ENCODE measurements around the gene LPP.

LPP gene

GRCh38 chr3:188392076-188392475 is 238.1 kb downstream of the LPP start:
- no peak for DNase-seq (ENCODE audit: low read depth in 2 of 2, low spot score in 1 of 2)

GRCh38 chr3:188394623-188395022 is 240.7 kb downstream of the LPP start:
- DNase-seq (ENCODE audit: low read depth in 2 of 2, low spot score in 1 of 2): no peak

- no peak for DNase-seq (ENCODE audit: low read depth in 2 of 2, low spot score in 1 of 2)
These were observed 242.3 kb downstream of the LPP start for GRCh38 chr3:188396251-188396650.

- DNase-seq (ENCODE audit: low read depth in 2 of 2, low spot score in 1 of 2): no peak
These were observed 242.9 kb downstream of the LPP start for GRCh38 chr3:188396900-188397299.

DNA sequence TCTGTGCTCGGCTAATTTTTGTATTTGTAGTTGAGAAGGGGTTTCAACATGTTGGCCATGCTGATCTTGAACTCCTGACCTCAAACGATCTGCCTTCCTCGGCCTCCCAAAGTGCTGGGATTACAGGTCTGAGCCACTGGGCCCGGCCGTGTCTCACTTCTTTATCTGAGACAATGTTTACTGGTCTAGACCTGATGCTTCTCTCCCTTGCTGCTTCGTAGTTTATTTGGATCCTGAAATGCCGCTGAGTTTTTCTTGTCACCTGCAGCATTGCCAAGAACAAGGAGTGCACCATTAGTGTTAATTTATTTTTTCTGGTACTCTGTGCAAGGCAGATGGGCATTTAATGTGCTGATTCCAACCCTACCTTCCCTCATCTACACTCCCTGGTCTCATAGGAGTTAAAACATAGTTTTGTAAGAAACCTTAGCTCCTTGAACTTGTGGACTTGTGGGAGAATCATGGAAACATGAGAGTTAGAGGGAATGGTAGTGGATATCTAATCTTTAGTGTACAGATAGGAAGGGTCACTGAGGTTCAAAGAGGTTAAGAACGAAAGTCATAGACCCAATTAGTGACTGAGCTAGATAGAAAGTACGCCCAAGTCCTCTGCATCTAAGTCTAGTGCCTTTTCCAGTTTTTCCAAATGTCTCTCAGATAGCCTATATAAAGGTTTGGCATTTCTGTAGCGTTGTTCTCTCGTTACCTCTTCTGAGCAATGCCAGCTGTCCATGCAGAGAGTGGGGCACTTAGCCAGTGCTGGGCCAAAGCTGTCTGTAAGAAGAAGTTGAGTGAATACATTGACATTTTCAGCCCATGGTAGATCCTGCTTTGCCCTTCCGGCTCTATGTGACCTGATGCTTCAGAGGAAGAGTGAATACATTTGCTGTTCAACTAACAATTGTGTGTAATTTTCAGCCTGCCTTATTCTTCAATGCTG is 244.1 kb downstream of the LPP start:
- DNase-seq (ENCODE audit: low read depth in 2 of 2, low spot score in 1 of 2): no peak

DNA sequence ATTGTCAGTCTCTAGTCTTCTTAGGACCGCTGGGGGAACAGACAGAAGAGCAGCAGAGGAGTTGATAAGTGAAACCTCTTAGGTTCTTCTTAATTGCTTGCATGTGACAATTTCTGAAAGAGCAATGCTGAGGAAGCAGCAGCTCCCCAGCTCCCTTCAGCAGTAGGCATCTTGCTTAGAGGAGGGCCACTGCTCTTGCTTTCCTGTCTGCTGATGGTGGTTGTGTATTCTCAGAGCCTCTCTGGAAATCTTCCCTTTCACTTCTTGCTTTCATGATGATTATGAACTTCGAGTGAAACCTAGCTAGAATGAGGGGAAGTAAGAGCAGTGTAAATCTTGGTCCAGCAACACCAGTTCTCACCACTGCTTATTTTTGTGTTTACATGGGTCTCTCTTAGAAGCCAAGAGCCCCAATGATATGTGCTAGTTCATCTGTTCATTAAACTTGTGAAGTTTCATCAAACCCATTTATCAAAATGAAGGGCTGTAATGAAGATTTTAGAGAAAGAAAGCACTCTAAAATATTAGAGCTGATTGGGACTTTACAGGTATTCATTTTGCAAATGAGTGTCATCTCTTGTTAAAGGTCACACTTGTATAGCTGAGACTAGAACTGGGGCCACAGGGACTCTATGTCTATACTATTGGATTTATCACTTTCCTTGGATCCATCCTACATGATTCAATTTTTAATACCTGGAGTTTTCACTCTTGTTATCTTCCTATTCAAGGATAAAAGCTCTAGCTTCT is 246.7 kb downstream of the LPP start:
- no peak for DNase-seq (ENCODE audit: low read depth in 2 of 2, low spot score in 1 of 2)

GRCh38 chr3:188401244-188401993 is 247.5 kb downstream of the LPP start:
- DNase-seq (ENCODE audit: low read depth in 2 of 2, low spot score in 1 of 2): no peak

DNA sequence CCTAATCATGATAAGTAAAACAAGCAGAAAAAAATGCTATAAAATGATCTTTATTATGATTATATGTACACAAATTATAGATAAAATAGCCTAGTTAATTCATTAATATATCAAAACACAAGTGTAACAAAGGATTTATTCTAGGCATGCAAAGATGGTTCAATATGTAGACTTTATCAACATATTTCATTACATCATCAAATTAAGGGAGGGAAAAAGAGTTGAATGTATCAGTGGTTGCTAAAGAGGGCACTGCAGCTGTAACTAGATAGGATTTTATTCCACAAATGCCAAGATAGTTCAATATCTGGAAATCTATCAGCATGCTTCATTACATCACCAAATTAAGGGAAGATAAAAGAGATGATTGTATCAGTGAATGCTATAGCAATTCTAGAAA is 248.3 kb downstream of the LPP start:
- DNase-seq (ENCODE audit: low read depth in 2 of 2, low spot score in 1 of 2): no peak

- DNase-seq (ENCODE audit: low read depth in 2 of 2, low spot score in 1 of 2): no peak
These were observed 249.4 kb downstream of the LPP start for GRCh38 chr3:188403404-188403803.

GRCh38 chr3:188404124-188404523 is 250.2 kb downstream of the LPP start:
- DNase-seq (ENCODE audit: low read depth in 2 of 2, low spot score in 1 of 2): no peak

DNA sequence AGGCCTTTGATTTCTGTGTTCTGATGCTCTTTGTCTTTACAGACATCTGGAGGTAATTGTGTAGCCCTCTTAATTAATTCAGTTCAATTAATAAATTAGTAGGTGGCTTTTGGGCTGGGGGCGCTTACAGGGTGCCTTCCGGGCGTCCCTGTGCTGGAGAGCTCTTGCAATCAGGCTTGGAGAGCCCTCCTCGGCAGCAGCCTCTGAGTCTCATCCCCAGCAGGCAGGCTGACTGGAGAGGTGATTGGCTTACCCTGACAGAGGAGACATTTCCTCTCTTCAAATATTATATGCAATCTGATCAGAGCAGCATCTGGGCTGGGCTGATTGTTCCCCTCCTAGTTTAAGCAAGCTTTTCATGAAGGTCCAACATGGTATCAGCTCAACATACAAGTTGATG is 250.7 kb downstream of the LPP start:
- no peak for DNase-seq (ENCODE audit: low read depth in 2 of 2, low spot score in 1 of 2)

DNA sequence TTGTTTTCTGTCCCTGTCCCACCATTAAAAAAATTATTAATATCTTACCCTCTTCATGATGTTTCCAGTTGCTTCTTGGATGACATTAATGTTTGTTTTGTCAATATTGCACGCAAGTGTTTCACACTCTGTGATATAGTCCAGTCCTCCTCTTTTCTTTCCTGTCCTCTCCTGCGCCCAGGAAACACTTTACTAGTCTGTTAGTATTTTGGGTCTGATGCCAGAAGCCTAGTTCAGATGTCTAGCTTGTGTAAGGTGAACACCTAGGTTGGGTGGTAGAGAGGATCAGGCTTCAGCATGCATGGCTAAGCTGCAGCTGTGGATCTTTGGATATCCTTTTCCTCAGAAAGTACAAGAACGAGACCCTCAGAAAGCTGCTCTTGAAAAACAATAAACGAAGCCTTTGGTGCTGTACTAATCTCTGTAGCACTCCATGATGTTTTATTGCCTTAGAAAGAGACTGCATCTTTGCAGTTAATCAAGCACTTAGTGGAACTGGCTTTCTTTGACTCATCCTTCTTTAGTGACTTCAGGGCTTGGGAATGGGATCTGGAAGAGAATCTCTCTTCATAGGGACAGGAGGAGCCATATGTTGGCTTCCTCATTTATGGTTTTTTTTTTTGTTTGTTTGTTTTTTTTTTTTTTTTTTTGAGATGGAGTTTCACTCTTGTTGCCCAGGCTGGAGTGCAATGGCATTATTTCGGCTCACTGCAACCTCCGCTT is 253.4 kb downstream of the LPP start:
- DNase-seq (ENCODE audit: low read depth in 2 of 2, low spot score in 1 of 2): no peak

DNA sequence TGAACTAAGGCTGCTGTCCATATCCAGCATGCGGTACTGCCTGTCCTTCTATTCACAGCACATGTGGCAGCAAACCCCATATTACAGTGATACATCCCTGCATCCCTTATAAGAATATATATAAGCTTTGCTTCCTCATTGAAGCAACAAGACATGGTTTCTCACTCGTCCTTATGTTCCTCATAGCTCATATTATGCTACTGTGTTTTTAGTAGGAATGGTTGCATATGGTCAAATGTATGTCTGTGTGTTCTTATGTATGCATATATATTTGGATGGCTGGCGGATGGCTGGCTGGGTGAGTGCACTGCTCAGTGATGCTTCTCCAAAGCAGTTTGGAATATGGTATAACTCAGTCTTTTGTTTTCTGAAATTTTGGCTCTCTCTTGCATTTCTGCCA is 254.9 kb downstream of the LPP start:
- no peak for DNase-seq (ENCODE audit: low read depth in 2 of 2, low spot score in 1 of 2)

DNA sequence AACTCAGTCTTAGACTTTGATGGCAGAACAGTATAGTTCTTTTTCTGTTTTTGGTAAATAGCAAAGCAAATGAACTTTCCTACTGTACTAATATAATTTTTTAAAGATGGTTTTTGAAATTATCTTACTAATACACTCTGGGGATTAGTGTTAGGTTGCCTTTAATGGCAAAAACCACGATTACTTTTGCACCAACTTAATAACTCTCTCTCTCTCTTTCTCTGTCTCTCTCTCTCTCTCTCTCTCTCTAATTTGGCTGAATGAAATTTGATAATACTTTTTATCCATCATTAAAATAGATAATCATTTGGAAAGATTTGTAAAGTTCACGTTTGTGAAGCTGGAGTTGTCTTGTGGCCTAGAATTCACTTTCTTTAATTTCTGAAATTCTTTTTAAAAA is 257.8 kb downstream of the LPP start:
- DNase-seq (ENCODE audit: low read depth in 2 of 2, low spot score in 1 of 2): no peak

GRCh38 chr3:188415196-188415595 is 261.2 kb downstream of the LPP start:
- no peak for DNase-seq (ENCODE audit: low read depth in 2 of 2, low spot score in 1 of 2)

DNA sequence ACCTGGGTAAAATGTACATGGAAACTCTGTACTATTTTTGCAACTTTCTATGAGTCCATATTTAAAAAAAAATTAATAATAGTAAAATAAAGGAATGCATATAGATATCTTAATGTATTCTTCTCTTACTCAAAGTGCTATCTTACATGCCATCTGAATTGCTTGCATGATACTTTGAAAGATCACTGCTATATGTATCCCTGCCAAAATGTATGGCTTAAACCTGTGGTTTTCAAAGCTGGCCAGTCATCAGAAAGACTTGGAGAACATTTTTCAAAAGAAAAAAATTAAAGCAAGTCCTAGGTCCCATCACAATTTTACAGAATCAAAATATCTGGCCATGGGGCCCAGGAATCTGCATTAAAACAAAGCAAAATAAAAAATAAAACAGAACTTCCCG is 262.1 kb downstream of the LPP start:
- no peak for DNase-seq (ENCODE audit: low read depth in 2 of 2, low spot score in 1 of 2)

GRCh38 chr3:188417271-188417696 is 263.3 kb downstream of the LPP start:
- no peak for DNase-seq (ENCODE audit: low read depth in 2 of 2, low spot score in 1 of 2)

- DNase-seq (ENCODE audit: low read depth in 2 of 2, low spot score in 1 of 2): no peak
These were observed 263.8 kb downstream of the LPP start for GRCh38 chr3:188417766-188418165.

GRCh38 chr3:188421151-188421821 is 267.3 kb downstream of the LPP start:
- no peak for DNase-seq (ENCODE audit: low read depth in 2 of 2, low spot score in 1 of 2)

DNA sequence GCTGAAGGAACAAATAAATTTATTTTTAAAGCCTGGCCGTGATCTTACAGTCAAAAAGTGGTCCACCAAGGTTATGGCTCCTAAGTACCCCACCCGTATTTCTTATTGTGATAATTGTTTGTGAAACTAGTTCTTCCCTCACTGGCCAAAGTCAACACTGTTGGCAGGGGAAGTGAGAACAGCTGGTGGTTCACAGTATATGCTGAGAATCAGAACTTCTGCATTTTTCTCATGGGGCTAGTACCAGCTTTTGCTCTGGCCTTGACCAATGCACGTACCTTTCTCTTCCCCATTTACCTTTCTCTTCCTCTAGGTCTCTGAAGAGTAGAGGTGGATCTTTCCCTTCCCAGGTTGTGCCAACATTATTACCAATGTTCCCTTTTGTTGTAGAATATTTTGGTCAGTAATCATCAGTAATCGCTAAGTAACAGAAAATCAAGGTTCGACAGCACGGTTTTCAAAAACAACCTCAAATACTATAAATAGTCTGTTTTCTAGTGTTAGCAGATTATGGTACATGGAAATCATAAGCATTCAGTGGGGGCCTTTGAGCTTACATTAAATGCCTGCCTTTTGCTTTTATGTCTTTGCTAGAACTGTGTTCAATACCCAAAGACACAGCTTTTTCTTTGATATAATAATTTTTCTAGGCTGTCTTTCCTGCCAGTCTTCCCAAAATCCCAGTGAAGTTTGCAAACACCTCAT is 268.0 kb downstream of the LPP start:
- DNase-seq (ENCODE audit: low read depth in 2 of 2, low spot score in 1 of 2): no peak

Measured in stimulated activated CD8-positive, alpha-beta memory T cell treated with anti-CD3 and anti-CD28 coated beads, Interleukin-4, amount 100 ng/mL, for 1 hour (primary cell).